Gastroesophageal sphincter (tissue), 4 donors: ENCODE results near the gene ARMS2. TPM values are rescaled to one million over a fixed set of nuclear protein-coding genes. Genes with fewer than 3 reads are reported as not detected.

ENCODE experiments used
- ATAC-seq: fragments of 150-250 bp; one replicate; pipeline ENCODE4 v1.9.1; 2016; ENCODE audit warnings: mild to moderate bottlenecking, moderate library complexity
- H3K27ac ChIP-seq, 4 donors: fragments of 200-600 bp; sonication (generic) in 3 of 4; 1 replicate in 3 of 4; 2 replicates in 1 of 4; pipeline ENCODE4 v1.5.1; 2016 to 2019
- H3K27me3 ChIP-seq: fragments of 200-600 bp; sonication (generic); one replicate; pipeline ENCODE4 v1.5.1; 2019
- H3K36me3 ChIP-seq, 2 donors: fragments of 200-600 bp; sonication (generic); one replicate each; pipeline ENCODE4 v1.5.1; 2019; ENCODE audit warnings: control low read depth in 1 of 2
- H3K4me1 ChIP-seq, 3 donors: fragments of 200-600 bp; sonication (generic); 1 replicate in 2 of 3; 2 replicates in 1 of 3; pipeline ENCODE4 v1.5.1; 2016 to 2019; ENCODE audit warnings: control low read depth in 2 of 3
- H3K4me3 ChIP-seq, 2 donors: fragments of 200-600 bp; sonication (generic); one replicate each; pipeline ENCODE4 v1.5.1; 2019; ENCODE audit warnings: mild to moderate bottlenecking in 1 of 2, moderate library complexity in 1 of 2
- H3K9me3 ChIP-seq, 3 donors: fragments of 200-600 bp; sonication (generic); one replicate each; pipeline ENCODE4 v1.5.1; 2017 to 2019; ENCODE audit warnings: control low read depth in 2 of 3
- EP300 ChIP-seq: sonication (generic); formaldehyde crosslinking; IDR thresholded peaks from one replicate; pipeline ENCODE4 v1.6.1; 2017; ENCODE audit warnings: antibody characterized with exemption, mild to moderate bottlenecking
- POLR2A ChIP-seq, 2 donors: fragments of 450-650 bp; IDR thresholded peaks; one replicate each; pipeline ENCODE4 v1.6.1; 2017; ENCODE audit warnings: antibody characterized with exemption in 2 of 2, mild to moderate bottlenecking in 2 of 2, moderate library complexity in 1 of 2
- POLR2AphosphoS5 ChIP-seq: sonication (generic); formaldehyde crosslinking; IDR thresholded peaks from one replicate; pipeline ENCODE4 v1.6.1; 2017; ENCODE audit warnings: antibody characterized with exemption
- WGBS, 2 donors: methylation state at CpG; one replicate each; pipeline ENCODE4 v1.1.5; 2018; ENCODE audit warnings: low coverage in 1 of 2; 5-methylcytosine and 5-hydroxymethylcytosine counted together
- total RNA-seq, 4 donors: library from RNA; depleted of rRNA; stranded (reverse); fragments of >200 nt; gene quantifications; one replicate each; pipeline ENCODE4 v1.1.0, GENCODE V29; 2016
- TF ChIP-seq, protein P1 (sequence below), 4 experiments: fragments of 200-600 bp in 2 of 4; fragments of 450-650 bp in 2 of 4; sonication (generic) in 1 of 4; IDR thresholded peaks; one replicate each; pipeline ENCODE4 v1.5.1; 2017 to 2019; ENCODE audit warnings: antibody characterized with exemption in 4 of 4, mild to moderate bottlenecking in 2 of 4, moderate library complexity in 2 of 4

The ARMS2 gene
- total RNA-seq, 4 donors from 2014 or later: not detected

DNA sequence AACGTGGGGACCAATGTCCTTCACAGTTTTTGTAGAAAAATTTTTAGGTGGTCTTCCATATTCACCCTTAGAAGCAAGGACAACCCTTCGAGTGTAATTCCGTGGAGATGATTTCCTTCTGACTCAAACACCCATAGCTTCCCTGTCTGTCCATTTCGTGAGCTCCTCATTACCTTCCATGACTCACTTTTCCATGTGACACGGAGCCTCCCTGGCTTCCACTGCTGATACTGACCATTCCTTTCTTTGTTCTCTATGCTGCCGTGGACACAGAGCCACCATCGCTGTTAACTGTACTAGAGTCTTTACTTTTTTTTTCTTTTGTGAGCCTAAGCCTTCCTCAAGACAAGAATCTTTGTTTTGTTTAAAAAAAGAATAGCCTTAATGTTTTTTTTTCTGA is 12.5 kb upstream of the ARMS2 start:
- Histone ChIP-seq H3K4me3 (no peak overlapping the region), H3K27ac (no peak overlapping the region), H3K36me3 (peaks cover 0 to 7% of the 10 kb centered on the region in 2 donors), H3K9me3 (peaks cover 0 to 8% (median 0%) of the 10 kb centered on the region in 3 donors), H3K4me1 (peaks cover 0 to 7% (median 0%) of the 10 kb centered on the region in 3 donors), H3K27me3 (no peaks in the 10 kb centered on the region)
- WGBS, 2 donors: 80% methylated on average over 1 to 7 of the region's 7 CpGs
- TF ChIP-seq EP300: no peak
- TF ChIP-seq, protein P1, sequence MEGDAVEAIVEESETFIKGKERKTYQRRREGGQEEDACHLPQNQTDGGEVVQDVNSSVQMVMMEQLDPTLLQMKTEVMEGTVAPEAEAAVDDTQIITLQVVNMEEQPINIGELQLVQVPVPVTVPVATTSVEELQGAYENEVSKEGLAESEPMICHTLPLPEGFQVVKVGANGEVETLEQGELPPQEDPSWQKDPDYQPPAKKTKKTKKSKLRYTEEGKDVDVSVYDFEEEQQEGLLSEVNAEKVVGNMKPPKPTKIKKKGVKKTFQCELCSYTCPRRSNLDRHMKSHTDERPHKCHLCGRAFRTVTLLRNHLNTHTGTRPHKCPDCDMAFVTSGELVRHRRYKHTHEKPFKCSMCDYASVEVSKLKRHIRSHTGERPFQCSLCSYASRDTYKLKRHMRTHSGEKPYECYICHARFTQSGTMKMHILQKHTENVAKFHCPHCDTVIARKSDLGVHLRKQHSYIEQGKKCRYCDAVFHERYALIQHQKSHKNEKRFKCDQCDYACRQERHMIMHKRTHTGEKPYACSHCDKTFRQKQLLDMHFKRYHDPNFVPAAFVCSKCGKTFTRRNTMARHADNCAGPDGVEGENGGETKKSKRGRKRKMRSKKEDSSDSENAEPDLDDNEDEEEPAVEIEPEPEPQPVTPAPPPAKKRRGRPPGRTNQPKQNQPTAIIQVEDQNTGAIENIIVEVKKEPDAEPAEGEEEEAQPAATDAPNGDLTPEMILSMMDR (IDR thresholded peaks at IDR 0.05): no peak
- no peak for TF ChIP-seq POLR2A (IDR thresholded peaks at IDR 0.05)
- TF ChIP-seq POLR2AphosphoS5: no peak
- ATAC-seq: no peak

DNA sequence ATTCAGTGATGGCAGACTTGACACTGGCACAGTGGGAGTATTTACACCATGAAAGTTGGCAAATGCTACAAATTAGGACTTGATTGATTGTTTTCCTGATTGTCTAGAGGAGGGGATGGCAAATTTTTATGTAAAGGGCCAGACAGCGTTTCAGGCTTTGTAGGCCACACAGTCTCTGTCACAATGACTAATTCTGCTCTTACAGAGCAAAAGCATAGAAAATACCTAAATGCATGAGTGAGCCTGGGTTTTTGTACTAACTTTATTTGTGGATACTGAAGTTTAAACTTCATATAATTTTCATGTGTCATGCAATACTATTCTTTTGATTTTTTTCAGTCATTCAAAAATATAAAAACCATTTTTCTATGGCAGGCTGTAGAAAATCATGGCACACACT is 9.0 kb upstream of the ARMS2 start:
- Histone ChIP-seq H3K27ac (no peak overlapping the region), H3K27me3 (no peaks in the 10 kb centered on the region), H3K36me3 (no peaks in the 10 kb centered on the region), H3K4me3 (no peak overlapping the region), H3K4me1 (peaks cover 0 to 14% (median 0%) of the 10 kb centered on the region in 3 donors), H3K9me3 (no peaks in the 10 kb centered on the region)
- ATAC-seq: no peak
- 88 to 100% methylated on average over 1 of the region's 1 CpG for WGBS, 2 donors
- TF ChIP-seq POLR2A (IDR thresholded peaks at IDR 0.05) (no peak), EP300 (no peak), POLR2AphosphoS5 (no peak)
- TF ChIP-seq, protein P1 (IDR thresholded peaks at IDR 0.05): no peak

DNA sequence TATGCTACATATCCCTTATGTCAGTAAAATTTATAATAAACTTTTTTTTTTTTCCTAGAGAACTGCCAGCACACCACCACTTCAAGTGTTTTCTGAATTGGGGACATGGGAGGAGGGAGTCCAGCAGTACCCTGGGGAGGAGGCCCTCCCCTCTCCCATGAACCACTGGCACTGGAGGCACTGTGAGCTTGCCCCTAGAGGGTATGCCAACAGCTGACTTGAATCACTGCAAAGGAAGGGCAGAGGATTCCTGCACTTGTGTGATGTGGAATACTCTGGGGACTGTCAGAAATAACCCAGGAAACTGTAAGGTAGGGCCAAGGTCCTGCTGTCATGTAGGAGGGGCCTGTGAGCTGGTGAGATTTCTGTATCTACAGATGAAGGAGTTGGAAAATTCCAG is 8.5 kb upstream of the ARMS2 start:
- Histone ChIP-seq H3K36me3 (no peaks in the 10 kb centered on the region), H3K4me1 (peaks cover 0 to 14% (median 0%) of the 10 kb centered on the region in 3 donors), H3K4me3 (no peak overlapping the region), H3K27me3 (no peaks in the 10 kb centered on the region), H3K27ac (no peak overlapping the region), H3K9me3 (no peaks in the 10 kb centered on the region)
- ATAC-seq: no peak
- no peak for TF ChIP-seq EP300
- no peak for TF ChIP-seq POLR2A (IDR thresholded peaks at IDR 0.05)
- TF ChIP-seq, protein P1 (IDR thresholded peaks at IDR 0.05): no peak

DNA sequence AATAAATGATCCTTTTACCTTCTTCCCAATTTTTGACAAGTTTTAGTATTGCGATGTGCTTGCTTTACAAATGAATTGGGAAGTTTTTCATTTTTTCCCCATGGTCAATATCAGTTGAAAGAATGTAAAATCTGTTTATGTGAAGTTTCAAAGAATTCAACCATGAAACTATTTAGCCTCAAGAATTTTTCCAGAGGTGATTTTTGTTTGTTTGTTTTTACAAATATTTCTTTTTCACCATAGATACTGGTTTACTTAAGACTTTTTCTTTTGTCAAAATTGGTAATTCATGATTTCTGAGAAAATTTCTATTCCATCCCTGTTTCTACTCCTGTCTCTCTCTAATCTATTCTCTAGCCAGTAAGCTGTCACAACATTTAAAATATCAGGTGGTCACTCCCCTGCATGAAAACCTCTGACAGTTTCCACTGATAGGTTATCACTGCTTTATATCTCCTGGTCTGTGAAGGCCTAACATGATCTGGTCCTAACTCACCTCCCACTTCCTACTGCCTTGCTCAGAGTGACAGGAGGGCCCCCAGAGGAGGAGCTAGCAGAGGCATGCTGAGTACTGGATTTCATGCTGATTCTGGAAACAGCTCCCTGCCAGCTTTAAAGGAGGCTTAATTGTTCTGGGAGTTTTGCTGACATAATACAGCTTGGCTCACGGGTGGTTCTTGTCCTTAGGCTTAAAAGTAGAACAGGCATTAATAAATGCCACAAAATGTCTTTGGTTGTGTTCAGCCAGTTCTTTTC is 7.6 kb upstream of the ARMS2 start:
- WGBS, 2 donors: 56% methylated on average over 2 of the region's 2 CpGs
- Histone ChIP-seq H3K27me3 (no peaks in the 10 kb centered on the region), H3K36me3 (no peaks in the 10 kb centered on the region), H3K4me3 (no peak overlapping the region), H3K4me1 (peaks cover 0 to 14% (median 0%) of the 10 kb centered on the region in 3 donors), H3K27ac (peak overlapping the region in 1 of 4 donors; percentile 35), H3K9me3 (no peaks in the 10 kb centered on the region)
- ATAC-seq: peak; percentile 51
- peak; percentile 48 for TF ChIP-seq POLR2AphosphoS5
- no peak for TF ChIP-seq EP300
- TF ChIP-seq, protein P1 (IDR thresholded peaks at IDR 0.05): no peak
- no peak for TF ChIP-seq POLR2A (IDR thresholded peaks at IDR 0.05)

DNA sequence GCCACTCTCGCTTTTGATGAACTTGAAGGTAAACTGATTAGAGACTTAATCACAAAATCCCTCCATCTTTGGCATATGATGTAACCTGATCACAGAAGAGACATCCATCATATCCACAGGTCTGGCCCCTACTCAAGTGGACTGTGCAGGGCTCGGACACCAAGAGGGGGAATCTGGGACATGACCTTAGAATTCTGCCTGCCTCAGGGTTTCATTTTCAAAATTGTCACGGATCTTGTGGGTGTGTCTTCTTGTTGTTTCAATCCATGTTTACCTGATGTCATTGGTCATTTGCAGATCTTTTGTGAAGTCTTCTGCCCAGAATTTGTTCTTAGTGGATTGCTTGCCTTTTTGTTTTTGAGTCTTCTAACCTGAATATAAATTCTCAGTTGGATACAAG is 5.9 kb upstream of the ARMS2 start:
- 96% methylated on average over 2 to 3 of the region's 3 CpGs for WGBS, 2 donors
- ATAC-seq: no peak
- Histone ChIP-seq H3K4me1 (peaks cover 0 to 14% (median 0%) of the 10 kb centered on the region in 3 donors), H3K4me3 (no peak overlapping the region), H3K9me3 (no peaks in the 10 kb centered on the region), H3K36me3 (no peaks in the 10 kb centered on the region), H3K27me3 (no peaks in the 10 kb centered on the region), H3K27ac (no peak overlapping the region)
- TF ChIP-seq, protein P1 (IDR thresholded peaks at IDR 0.05): no peak
- TF ChIP-seq POLR2AphosphoS5 (no peak), EP300 (no peak), POLR2A (IDR thresholded peaks at IDR 0.05) (no peak)
